ENCODE measurements around the gene BCAR3. TPM values are rescaled to one million over a fixed set of nuclear protein-coding genes. Genes with fewer than 3 reads are reported as not detected.

BCAR3 gene
- total RNA-seq, 1 donor from 2014 or later = 59.5 TPM

DNA sequence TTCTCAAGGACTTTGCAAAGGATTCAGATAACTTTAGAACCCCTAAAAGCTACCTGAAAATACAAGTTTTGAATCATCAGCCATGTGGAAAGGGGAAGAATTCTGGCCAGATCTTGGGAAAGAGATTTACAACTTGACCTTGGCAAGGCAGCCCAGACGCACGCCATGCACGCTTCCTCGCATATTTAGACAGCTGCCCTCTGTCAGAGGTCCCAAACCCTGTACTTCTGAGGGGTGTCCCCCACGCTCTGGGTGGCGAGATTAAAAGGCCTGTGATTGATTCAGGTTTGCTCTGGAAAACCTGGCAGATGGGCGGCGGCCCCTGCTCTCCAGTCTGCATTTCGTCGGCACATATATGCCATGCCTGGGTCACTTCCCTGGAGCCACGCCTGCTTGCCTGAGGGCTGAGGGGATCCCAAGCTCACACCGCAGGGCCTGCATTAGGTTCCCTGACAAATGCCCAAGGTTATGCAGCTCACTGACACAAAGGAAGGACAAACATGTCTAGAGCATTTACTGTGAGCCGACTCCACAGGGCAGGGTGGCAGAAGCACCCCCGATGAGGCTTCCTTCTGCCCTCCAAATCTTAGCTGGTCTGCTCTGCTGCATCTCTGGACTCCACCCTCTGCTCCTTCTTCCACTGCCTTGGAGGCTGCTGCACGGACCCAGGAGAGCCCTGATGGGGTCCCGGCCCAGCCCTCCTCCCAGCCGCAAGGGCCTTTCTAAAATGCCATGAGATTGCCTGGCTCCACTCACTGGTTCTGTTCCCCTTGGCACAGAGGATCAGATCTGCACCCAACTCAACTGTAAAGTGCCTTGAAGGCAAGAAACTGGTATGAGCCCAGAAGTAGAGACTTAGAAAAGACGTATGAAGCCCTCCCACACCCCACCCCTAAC lies 103.9 kb downstream of the BCAR3 start:
- Mint-ChIP-seq H3K27ac (no peak overlapping the region), H3K36me3 (ENCODE audit: low read depth) (peaks cover 72% of the 10 kb centered on the region), H3K27me3 (no peaks in the 10 kb centered on the region), H3K9me3 (no peaks in the 10 kb centered on the region), H3K4me3 (no peak overlapping the region), H3K4me1 (no peaks in the 10 kb centered on the region)
- ChIA-PET CTCF (no interaction called here), POLR2A (no interaction called here)
- intact Hi-C loops (cut with micrococcal nuclease) = no loop called here
- ATAC-seq (ENCODE audit: low read depth) (no peak), DNase-seq (no peak)
- TF ChIP-seq CTCF (IDR thresholded peaks at IDR 0.05) = no peak

- Mint-ChIP-seq H3K9me3 (no peaks in the 10 kb centered on the region), H3K27me3 (no peaks in the 10 kb centered on the region), H3K36me3 (ENCODE audit: low read depth) (peaks cover 72% of the 10 kb centered on the region), H3K4me1 (no peaks in the 10 kb centered on the region), H3K27ac (no peak overlapping the region), H3K4me3 (no peak overlapping the region)
- no peak for TF ChIP-seq CTCF (IDR thresholded peaks at IDR 0.05)
- no peak for ATAC-seq (ENCODE audit: low read depth)
- intact Hi-C loops (cut with micrococcal nuclease) = no loop called here
- CTCF ChIA-PET = interaction anchor here (1.2 kb wide), 1 partner anchor 43 kb away, joined by 3 read pairs; no protein-coding TSS in a partner anchor
- POLR2A ChIA-PET = no interaction called here
- no peak for DNase-seq
Observed at GRCh38 chr1:93576746-93577145, 104.9 kb downstream of the BCAR3 start.

GRCh38 chr1:93576346-93576745 lies 105.3 kb downstream of the BCAR3 start:
- Mint-ChIP-seq H3K27me3 (no peaks in the 10 kb centered on the region), H3K27ac (no peak overlapping the region), H3K36me3 (ENCODE audit: low read depth) (peaks cover 74% of the 10 kb centered on the region), H3K4me3 (no peak overlapping the region), H3K4me1 (no peaks in the 10 kb centered on the region), H3K9me3 (no peaks in the 10 kb centered on the region)
- ATAC-seq (ENCODE audit: low read depth) (no peak), DNase-seq (no peak)
- TF ChIP-seq CTCF (IDR thresholded peaks at IDR 0.05) = no peak
- intact Hi-C loops (cut with micrococcal nuclease) = no loop called here
- POLR2A ChIA-PET = interaction anchor here (0.5 kb wide), 1 partner anchor 173 kb away, joined by 3 read pairs; no protein-coding TSS in a partner anchor
- CTCF ChIA-PET = interaction anchor here (1.2 kb wide), 1 partner anchor 43 kb away, joined by 3 read pairs; no protein-coding TSS in a partner anchor

GRCh38 chr1:93575621-93576284 lies 105.9 kb downstream of the BCAR3 start:
- H3K36me3 Mint-ChIP-seq (ENCODE audit: low read depth) = peaks cover 75% of the 10 kb centered on the region
- TF ChIP-seq CTCF (IDR thresholded peaks at IDR 0.05) = no peak
- intact Hi-C loops (cut with micrococcal nuclease) = no loop called here
- no peak overlapping the region for H3K27ac Mint-ChIP-seq
- POLR2A ChIA-PET = interaction anchor here (0.5 kb wide), 1 partner anchor 173 kb away, joined by 3 read pairs; no protein-coding TSS in a partner anchor
- DNase-seq (no peak), ATAC-seq (ENCODE audit: low read depth) (no peak)
- no peak overlapping the region for H3K4me3 Mint-ChIP-seq
- H3K27me3 Mint-ChIP-seq = no peaks in the 10 kb centered on the region
- no peaks in the 10 kb centered on the region for H3K9me3 Mint-ChIP-seq
- CTCF ChIA-PET = interaction anchor here (1.2 kb wide), 1 partner anchor 44 kb away, joined by 3 read pairs; no protein-coding TSS in a partner anchor
- H3K4me1 Mint-ChIP-seq = no peaks in the 10 kb centered on the region

GRCh38 chr1:93574991-93575390 lies 106.6 kb downstream of the BCAR3 start:
- intact Hi-C loops (cut with micrococcal nuclease) = no loop called here
- ATAC-seq (ENCODE audit: low read depth) = no peak
- POLR2A ChIA-PET = no interaction called here
- DNase-seq = no peak
- TF ChIP-seq CTCF (IDR thresholded peaks at IDR 0.05) = no peak
- CTCF ChIA-PET = no interaction called here
- Mint-ChIP-seq H3K27me3 (no peaks in the 10 kb centered on the region), H3K4me3 (no peak overlapping the region), H3K36me3 (ENCODE audit: low read depth) (peaks cover 76% of the 10 kb centered on the region), H3K4me1 (no peaks in the 10 kb centered on the region), H3K9me3 (no peaks in the 10 kb centered on the region), H3K27ac (no peak overlapping the region)

All from activated B cell treated with CpG ODN at 0.5 μM for 24 hours (primary cell).